Measurements from ENCODE around the gene UNKL. TPM values are rescaled to one million over a fixed set of nuclear protein-coding genes. Genes with fewer than 3 reads are reported as not detected.

UNKL gene
- total RNA-seq, 1 experiment from 2014 or later, result 32.0 TPM

- Histone ChIP-seq H3K27me3 (ENCODE audit: insufficient read depth, low read length) (no peaks in the 10 kb centered on the region), H3K27ac (ENCODE audit: insufficient read length, low read depth, low read length) (no peak overlapping the region), H3K9me3 (ENCODE audit: control insufficient read depth, low read depth, low read length) (no peaks in the 10 kb centered on the region), H4K8ac (replicated peaks; ENCODE audit: insufficient read length, low read depth, low read length) (no peak overlapping the region), H3K56ac (ENCODE audit: insufficient read length, low read depth, low read length) (no peak overlapping the region), H3K4me1 (ENCODE audit: insufficient read depth, low read length) (no peaks in the 10 kb centered on the region), H3K18ac (ENCODE audit: insufficient read length, low read depth, low read length) (no peak overlapping the region), H3K4ac (ENCODE audit: low read depth, low read length) (no peak overlapping the region), H2AK5ac (ENCODE audit: insufficient read length, low read length) (no peak overlapping the region), H2BK5ac (ENCODE audit: insufficient read length, low read length) (no peak overlapping the region), H3T11ph (ENCODE audit: low read length) (no peak overlapping the region), H3K23ac (ENCODE audit: insufficient read length, low read depth, low read length) (no peak overlapping the region), H3K79me1 (ENCODE audit: insufficient read depth, low read depth, low read length, poor library complexity, severe bottlenecking) (peaks cover 5% of the 10 kb centered on the region), H4K5ac (ENCODE audit: insufficient read length, low read depth, low read length) (no peak overlapping the region), H2BK12ac (ENCODE audit: insufficient read length, low read depth, low read length) (no peak overlapping the region), H3K9ac (ENCODE audit: extremely low read depth, insufficient read length, low read length) (no peak overlapping the region), H3K4me2 (ENCODE audit: insufficient read depth, insufficient read length, low read length) (no peak overlapping the region), H2BK20ac (ENCODE audit: low read depth, low read length, poor library complexity, severe bottlenecking) (no peak overlapping the region), H3K79me2 (ENCODE audit: insufficient read depth, low read length) (peaks cover 37% of the 10 kb centered on the region), H2BK15ac (ENCODE audit: low read depth, low read length) (no peak overlapping the region), H3K14ac (ENCODE audit: insufficient read depth, low read length) (no peak overlapping the region), H4K20me1 (ENCODE audit: control insufficient read depth, insufficient read depth, insufficient read length) (peaks cover 4% of the 10 kb centered on the region), H2BK120ac (ENCODE audit: low read depth, low read length, poor library complexity, severe bottlenecking) (no peak overlapping the region), H3K23me2 (ENCODE audit: insufficient read length, low read depth, low read length, poor library complexity, severe bottlenecking) (peaks cover 1% of the 10 kb centered on the region), H2AFZ (ENCODE audit: low read length) (no peak overlapping the region), H4K91ac (ENCODE audit: insufficient read length, low read depth, low read length) (no peak overlapping the region)
- Mint-ChIP-seq H3K36me3 (ENCODE audit: insufficient read depth in 1 of 3, low read depth in 3 of 3) (peaks cover 55 to 80% (median 79%) of the 10 kb centered on the region in 3 experiments; a peak in 6 of 7 replicates), H3K4me1 (peaks cover 6 to 10% of the 10 kb centered on the region in 2 experiments), H3K4me3 (no peak overlapping the region), H3K27me3 (ENCODE audit: low read depth) (no peaks in the 10 kb centered on the region), H3K27ac (no peak overlapping the region), H3K9me3 (no peaks in the 10 kb centered on the region)
- no peak for DNase-seq
- TF ChIP-seq CTCF (conservative IDR thresholded peaks at IDR 0.05), result no peak
- no CpG with 5 or more reads among the region's 14 CpGs for WGBS (ENCODE audit: extremely low coverage, insufficient read length, low lambda C conversion rate)
Measured at GRCh38 chr16:1316033-1316405, 98.5 kb downstream of the UNKL start.
